GM21619 (cell line): ENCODE measurements around the gene GCNT4.

Experiments used
- ATAC-seq: cut with Tn5 transposase; IDR thresholded peaks from one replicate; pipeline ENCODE4 v1.9.1; 2021; ENCODE audit not compliant: unreplicated experiment

The GCNT4 gene

DNA sequence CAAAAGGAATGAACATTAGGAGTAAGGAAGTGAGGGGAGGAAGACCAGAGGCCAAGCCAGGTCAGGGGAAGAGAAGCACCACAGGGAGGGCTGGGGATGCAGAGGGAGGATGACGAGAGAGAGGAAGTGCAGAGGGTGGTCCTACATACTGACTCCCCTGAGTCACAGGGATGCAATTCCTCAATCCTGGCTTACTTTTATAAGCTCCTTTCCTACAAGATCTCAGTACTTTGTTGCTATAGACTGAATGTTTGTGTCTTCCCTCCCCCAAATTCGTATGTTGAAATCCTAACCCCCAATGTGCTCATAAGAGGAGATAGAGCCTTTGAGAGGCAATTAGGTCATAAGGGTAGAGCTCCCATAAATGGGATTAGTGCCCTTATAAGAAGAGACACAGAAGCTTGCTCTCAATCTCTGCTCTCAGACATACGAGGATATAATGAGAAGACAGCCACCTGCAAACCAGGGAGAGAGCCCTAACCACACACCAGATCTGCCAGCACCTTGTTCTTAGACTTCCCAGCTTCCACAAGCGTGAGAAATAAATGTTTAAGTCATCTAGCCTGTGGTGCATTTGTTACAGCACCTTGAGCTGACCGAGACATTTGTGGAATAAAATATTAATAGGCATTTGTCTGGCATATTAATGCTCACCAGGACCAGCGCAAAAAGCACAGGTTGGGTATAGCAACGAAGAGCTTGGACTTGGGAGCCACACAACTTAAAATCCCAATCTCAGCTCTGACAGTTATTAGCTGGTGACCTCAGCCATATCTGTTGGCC is 33.4 kb downstream of the GCNT4 start:
- ATAC-seq, result no peak

DNA sequence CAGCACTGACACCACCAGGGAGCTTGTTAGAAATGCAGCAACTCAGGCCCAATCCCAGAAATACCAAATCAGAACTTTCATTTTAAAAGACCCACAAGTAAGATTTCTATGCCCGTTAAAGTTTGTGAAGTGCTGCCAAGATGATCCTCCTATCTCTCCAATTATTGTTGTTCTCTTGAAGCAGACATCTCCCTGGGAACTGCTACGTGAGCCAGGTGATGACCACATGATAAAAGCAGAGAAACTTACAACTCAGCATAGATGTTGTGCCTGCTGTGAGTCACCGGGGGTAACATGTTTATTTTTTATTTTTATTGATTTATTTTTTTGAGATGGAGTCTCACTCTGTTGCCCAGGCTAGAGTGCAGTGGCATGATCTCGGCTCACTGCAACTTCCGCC is 34.4 kb downstream of the GCNT4 start:
- ATAC-seq, result no peak

DNA sequence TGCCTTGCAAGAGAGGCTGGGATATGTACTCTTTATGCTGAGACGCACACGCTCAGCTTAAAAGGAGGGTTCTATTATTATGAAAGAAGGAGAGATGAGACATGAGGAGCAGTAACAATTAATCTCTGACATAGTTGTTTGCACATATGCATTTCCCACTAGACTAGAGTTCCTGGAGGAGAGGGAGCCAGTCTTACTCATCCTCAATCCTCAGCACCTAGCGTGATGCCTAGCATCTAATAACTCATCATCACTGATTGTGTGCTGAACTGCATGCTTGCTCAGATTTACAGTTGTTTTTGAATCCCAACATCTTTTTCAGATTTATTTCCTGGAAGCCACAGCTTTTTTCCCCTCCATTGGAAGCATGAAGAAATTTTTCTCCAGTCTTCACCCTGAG is 35.5 kb downstream of the GCNT4 start:
- no peak for ATAC-seq

DNA sequence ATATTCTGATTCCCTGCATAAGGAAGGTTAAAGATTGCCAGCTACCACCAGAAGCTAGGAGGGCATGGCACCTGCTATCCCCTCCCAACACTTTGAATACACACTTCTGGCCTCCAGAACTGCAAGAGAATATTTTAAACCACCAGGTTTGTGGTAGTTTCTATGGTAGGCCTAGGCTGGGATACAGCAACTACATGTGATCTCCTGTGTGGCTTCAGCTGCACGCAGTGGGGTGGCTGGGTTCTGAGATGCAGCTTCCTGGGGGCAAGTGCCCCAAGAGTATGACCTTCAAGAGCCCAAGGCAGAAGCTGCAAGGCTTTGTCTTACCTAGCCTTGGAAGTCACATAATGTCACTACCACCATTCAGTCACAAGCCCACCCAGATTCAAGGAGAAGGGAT is 39.6 kb downstream of the GCNT4 start:
- no peak for ATAC-seq

DNA sequence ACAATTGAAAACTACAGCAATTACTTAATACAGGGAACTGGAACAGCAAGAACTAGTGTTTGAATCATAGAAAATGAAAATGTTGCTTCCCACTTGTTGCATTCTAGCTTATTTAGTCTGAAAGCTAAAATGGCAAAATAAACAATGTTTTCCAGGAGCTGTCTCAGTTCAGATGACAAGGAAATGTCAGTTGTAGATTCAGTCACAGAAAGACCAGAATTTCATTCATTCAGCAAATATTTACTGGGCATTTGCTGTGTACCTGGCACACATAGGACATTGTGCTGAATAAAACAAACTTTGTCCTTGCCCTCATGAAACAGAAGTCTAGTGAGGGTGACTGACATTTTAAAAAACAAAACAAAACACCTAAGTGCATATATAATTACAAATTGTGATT is 41.5 kb downstream of the GCNT4 start:
- no peak for ATAC-seq

DNA sequence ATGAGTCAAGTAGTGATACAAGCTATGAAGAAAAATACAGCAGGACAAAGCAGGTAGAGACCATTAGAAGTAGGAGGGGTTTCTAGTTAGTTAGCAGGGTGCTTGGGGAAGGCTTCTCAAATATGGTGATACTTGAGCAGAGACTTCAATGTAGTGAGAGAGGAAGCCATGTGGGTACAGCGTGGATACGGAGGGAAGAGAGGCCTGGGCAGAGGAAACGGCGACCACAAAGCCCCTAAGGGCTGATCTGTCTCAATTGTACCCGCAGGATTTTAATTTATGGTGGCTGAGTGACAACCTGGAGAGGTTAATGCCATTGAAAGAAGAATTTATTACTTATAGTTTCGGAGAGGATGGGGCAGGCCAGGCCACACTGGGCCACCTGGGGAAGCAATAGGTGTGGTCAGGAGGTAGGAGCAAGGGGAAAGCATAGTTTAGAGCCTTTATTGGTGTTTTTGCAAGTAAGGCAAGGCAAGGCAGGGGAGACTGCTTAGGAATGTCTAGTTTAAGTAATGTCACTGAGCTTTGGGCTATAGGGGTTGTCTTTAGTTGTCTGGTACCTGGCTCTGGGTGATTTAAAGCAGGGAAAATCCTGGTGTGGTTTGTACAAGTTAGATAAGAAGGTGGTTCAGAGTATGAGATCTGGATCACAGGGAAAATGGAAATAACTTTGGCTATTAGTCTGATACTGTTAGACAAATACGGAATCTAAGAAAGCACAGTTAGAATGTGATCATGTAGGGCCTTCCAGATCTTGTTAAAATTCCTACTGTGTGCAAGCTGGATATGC is 42.6 kb downstream of the GCNT4 start:
- ATAC-seq, result no peak

DNA sequence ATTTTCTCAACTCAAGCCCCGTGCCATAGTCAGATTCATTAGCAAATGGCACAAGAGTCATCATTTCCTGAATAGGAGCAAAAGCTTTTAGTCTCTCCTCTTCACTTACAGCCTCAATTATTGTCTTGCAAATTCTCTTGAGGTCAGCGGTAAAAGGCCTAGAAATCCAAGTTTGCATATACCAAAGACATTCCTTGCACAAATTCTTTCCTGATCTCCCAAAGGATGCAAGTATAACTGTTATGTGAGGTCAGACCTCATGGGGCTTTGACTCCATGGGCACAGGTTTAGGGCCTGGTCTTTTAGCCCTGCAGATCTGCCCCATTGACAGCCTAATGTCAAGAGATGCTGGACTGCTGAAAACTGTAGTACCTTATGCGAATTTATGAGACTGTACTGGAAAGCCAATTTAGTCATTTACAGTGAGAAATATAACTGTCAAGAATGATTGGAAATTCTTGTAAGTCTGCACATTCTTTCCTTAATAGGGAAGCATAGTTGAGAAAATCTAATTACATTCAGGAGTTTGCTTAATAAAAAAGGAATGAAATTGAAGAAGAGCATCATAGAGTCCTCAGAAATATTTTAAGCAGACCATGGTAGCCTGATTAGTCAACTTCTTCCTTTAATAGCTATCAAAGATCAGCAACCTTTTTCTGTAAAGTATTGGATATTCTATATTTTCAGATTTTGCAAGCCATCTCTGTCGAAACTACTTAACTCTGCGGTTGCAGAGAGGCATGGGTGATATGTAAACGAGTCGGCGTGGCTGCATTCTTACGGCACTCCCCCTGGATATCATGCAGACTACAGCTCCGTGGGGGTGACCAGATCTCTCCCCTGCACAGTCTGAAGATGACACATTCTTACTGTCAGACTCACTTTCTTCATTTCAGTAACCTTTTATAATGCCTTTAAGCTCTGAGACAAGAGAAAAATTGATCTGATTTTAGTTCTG is 45.2 kb downstream of the GCNT4 start:
- no peak for ATAC-seq

DNA sequence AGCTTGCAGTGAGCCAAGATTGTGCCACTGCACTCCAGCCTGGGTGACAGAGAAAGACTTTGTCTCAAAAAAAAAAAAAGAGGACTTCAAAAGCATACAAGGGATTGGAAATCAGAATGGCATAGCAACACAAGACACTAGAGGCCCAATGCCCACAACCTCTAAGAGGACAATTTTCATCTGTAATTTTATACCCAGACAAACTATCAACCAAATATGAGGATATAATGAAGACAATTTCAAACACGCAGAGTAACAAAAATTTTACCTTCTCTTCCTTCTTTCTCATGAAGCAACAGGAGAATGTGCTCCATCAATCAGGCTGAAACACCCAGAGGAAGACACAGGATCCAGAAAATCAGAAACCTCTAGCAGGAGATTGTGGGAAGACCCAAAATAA is 46.8 kb downstream of the GCNT4 start:
- no peak for ATAC-seq
